ENCODE results near the gene MTTP.
"Not testable (repeated sequence)": the region's sequence is repeated elsewhere in the genome, so short reads cannot be mapped to it uniquely, and the experiment has no call there.

MTTP gene
- total RNA-seq = 0 to 0.18 (median 0.04) reads per million in 4 experiments

DNA sequence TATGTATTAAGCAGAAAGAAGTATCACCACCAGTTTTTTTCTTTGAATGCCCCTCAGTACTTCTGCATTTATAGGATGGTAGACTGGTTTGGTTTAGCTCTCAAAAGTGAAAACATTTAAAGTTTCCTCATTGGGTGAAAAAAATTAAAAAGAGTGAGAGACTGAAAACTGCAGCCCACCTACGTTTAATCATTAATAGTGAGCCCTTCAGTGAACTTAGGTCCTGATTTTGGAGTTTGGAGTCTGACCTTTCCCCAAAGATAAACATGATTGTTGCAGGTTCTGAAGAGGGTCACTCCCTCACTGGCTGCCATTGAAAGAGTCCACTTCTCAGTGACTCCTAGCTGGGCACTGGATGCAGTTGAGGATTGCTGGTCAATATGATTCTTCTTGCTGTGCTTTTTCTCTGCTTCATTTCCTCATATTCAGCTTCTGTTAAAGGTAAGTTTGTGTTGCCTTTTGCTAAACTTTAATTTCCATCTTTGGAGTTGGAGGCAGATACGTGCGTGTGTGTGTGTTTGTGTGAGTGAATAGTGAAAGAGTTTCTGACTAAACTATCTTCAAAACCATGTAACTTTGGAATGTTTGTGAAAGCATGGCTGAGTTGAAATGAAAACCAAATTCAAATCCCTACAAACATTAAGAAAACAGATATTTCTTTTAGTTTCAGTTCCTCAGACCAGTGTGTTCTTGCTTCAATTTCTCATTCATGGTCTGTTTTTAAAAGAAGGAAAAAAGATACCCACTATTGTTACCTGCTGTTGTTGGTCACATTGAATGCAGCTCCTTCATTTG is at the start of gene MTTP:
Gene MTTP (plus strand): TSS at position 295 of the 795 bp plus-strand sequence. CDS start 86 bp downstream, at position 381.
- DNase-seq = no peak

DNA sequence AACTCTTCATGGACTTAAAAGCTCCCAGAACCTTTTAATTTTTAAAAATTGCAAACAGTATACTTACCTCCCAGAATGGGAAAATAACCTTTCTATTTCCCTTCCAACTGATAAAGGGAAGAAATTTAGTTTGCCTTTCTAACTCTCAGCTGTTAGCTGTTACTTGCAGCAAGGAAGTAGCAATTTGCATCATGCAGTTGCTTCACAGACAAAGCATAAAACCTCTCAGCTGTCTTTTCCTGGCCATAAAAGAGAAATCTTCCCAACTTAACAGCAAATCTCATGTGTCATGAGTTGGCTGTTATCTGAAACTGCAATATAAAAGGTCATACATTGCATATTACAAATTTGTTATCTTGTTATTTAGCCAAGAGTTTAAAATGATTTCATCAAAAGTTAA is 45.4 kb upstream of the MTTP start:
- no peak for DNase-seq

DNA sequence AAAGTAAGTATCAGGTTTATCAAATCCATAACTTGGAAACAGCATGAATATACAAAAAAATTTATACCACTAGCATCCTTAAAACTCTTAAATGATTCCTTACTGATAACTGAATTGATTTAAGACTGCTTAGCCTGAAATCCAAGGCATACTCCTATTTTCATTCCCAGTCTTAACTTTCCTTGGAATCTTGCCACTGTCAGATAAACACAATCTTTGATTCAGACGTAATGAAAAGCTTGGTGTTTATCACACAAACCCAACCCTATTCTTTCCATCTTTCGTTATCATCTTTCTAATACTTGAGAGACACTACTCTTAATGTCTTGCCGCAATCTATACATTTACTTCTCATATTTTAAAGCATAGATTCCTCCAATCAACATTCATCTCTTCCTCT is 44.7 kb upstream of the MTTP start:
- DNase-seq = no peak

DNA sequence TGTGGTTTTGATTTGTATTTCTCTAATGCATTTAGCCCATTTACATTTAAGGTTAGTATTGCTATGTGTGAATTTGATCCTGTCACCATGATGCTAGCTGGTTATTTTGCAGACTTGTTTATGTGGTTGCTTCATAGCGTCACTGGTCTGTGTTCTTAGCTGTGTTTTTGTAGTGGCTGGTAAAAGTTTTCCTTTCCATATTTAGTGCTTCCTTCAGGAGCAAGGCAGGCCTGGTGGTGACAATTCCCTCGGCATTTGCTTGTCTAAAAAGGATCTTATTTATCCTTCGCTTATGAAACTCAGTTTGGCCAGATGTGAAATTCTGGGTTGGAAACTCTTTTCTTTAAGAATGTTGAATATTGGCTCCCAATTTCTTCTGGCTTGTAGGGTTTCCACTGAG is 39.9 kb upstream of the MTTP start:
- not testable (repeated sequence) for DNase-seq

DNA sequence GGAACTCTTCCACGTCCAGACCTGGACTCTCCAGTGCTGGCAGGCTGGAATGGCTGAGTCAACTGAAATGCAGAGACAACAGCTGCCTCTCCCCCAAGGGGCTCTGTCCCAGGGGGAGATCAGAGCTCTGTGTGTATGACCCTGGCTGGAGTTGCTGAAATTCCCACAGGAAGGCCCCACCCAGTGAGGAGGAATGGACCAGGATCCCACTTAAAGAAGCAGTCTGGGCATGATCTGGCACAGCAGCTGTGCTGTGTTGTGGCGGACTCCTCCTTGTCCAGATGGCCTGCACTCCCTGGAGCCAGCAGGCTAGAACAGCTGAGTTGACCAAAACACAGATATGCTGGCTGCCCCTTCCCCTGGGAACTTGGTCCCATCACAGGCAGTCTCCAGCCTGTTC is 38.4 kb upstream of the MTTP start:
- no peak for DNase-seq

DNA sequence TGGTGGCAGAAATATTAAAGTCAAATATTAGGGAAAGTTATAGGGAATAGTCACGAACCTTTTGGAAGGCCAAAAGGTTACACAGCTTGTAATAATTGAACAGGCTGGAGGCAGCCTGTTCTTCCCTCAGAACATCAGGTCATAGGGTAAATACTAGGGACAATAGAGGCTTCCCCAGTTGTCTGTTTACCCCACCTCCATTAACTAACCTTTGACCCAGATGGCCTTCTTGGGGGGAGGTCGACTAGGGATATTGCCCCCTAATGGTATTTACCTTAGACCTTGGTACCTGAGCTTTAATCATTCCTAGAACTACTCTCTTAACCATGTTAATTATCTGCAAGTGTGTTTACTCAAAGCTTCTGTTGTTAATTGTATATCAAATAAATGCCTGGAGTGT is 37.8 kb upstream of the MTTP start:
- no peak for DNase-seq

DNA sequence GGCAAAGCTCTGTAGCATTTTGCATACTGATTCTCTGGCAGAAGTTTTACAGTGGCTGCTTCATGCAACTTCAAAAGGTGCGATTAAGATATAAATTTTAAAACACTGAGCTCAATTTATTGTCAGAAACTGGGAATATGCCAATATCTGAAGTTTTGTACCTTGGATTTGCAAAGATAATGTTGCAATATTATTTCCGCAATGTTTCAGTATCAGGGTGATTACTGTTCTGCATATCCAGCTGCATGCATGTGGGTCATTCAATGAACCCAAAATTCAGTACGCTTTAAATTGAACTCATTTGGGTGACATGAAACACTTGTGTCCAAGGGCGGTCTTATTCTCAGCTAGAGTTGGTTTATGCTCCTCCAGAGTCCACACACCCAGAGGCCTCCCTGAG is 37.0 kb upstream of the MTTP start:
- DNase-seq = no peak

DNA sequence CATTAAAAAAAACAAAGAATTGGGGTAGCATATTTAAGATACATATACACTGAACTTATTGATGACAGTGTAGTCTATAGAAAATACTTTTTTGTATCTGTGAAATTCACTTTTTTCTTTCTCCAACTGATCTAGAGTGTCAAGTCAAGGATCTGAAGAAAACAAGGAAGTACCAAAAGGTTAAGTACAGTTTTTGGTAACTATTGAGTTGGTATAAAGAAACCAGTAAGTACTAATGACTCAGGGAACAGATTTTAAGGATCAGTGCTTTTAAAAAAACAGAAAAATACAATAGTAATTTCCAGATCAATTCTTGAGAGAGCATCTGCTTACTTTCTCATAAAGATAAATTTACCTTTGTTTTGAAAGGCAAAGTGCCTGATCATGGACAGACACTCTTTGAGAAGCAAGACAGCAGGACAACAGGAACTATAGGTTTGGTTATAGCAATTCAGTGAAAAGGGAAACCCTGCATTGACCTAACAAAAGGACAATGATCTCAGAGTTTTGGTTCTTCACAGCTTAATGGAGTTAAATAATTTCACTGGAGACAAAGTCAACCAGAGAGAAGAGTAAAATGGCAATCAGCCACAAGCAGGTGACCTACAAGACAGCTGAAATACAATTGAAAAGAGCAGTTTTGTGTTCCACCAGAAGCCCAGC is 34.2 kb upstream of the MTTP start:
- DNase-seq = no peak

DNA sequence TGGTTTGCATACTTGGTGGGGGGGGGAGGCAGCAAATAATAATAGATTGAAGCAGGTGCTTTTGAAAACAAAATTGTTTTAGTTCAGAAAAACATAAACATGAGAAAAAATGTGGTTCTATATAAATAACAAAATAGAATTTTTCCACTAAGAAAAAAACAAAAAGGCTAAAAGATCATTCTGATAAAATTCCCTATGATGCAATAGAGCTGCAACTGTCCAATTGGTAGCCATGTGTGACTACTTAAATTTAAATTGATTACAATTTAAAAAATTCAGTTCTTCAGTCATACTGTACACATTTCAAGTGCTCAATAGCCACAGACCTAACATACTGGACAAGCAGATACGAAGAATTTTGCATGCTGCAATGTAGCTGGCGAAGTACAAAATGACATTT is 21.8 kb upstream of the MTTP start:
- no peak for DNase-seq

DNA sequence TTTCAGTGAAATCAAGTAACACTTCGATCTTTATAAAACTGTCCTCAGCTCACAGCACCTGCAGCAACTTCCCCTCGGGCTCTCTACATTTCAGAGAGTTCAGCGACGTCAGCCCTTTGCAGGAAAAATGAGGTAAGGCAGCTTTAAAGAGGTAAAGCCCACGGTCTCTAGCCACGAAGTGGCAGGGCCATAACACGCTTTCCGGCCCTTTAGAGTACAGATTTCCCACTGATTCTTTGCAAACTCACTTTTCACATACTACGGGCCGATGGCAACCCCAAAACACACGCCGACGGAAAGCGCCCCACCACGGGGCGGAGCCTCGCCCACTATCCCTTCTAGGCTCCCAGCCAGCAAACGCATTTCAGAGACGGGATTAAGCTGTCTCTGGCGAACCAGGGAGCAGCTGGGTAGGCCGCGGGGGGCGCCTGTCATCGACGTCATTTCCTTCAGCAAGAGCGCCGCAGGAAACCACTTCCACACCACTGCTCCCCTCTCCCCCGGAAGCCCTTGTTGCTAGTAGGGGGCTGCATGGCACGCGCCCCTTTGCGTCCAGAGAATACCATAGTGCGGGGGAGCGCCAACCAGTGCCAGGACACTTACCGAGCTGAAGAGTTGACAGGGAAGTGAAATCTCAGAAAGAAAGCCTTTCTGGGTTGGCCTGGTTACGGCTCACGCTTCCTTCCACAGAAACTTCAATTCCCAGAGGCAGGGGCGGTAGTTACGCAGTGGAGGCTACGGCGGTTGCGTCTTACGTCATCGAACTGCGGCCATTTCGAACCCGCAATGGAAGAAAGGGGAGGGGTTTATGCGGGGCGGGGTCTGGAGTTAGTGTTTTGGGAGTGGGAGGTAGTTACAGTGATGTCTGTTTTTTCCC is 11.1 kb upstream of the MTTP start, which contains the start of gene TRMT10A:
Gene TRMT10A (minus strand): TSS at position 730 of the 877 bp plus-strand sequence. CDS start 4,701 bp downstream, outside the sequence.
- DNase-seq = peak; percentile 89

DNA sequence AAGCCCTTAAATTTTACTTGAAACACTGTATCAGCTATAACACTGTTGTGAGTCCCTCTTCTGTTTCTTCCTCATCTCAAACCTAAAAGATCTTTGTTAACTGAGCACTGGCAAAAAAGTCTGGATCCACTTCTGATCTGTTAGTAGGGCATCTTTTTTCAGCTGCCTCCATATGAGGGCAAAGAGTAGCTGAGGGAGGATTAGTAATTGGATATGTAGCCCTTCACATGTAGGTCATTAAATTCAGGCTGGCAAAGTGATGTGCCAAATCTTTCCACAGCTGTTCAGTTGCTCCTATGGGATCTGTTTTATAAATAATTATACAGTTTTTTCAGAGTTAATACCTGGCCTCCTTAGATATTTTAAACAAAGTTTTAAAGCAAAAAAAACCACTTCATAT is 9.7 kb upstream of the MTTP start:
- no peak for DNase-seq

DNA sequence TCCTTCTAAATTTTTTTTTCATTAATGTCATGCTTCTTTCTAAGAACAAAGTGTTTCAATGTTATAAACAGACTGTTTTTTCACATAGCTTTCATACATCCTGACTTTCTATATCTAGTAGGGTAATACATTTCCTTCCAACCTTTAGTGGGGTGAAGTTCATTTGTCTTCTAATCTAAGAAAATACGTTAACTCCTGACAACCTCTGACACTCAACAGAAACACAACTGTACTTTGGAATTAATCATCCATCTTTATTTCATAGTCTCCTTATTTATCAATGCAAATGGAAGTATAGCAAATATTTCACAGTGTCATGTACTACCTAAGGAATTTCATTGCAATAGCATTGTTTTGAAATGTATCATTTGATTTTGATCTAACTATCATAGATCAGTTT is 2.7 kb upstream of the MTTP start:
- no peak for DNase-seq

DNA sequence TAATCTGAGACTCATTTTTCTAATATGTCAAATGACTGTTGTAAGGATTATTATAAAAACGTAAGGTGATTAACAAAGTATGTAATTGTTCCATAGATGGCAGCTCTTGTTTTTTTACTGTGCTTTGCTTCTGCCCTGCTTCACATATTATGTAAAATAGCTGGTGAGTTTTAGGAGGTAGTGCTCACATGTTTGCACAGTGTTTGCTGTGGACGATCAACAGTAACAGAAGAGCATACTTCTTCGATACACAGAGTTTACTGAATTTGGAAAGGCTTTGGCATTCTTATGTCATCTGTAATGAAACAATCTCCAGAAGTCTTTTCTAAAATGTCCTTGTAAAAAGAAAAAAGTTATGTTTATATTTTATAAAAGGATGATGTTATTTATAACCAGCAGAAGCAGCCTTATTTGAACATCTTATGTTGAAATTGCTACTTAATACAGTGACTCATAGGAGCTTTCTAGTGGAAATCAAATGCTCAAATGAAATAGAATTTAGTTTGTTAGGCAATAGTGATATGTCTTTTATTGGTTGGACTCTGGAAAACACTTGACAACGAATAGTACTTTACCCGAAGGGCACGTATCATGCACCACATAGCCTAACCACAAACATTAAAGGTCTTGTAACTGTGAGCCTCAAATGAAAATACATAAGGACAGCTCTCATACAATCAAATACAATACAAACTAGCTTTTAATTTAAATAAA is 1.9 kb upstream of the MTTP start:
- no peak for DNase-seq

DNA sequence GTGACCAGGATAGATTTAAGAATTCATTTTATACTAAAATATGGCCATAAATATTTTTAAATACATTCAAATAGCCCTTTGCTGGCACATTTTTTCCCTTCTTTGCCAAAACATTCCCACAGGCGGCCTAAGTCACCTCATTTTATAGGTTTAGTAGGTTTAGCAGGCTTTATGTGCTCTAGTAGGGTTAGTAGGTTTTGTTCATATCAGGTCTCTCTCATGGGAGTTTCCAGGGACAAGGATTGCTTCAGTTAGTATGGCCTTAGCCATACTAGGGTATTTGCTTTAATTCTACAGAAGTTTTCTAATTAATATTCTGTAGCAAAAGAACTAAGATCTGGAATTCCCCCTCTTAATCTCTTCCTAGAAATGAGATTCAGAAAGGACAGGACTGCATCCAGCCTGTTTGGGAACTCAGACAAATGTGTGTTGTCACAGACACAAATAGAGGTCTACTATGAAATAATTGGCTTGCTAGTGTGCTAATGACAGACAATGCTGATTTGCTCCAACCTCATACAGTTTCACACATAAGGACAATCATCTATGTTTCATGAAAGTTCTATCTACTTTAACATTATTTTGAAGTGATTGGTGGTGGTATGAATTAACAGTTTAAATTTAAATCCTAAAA is 772 bp upstream of the MTTP start:
- no peak for DNase-seq

DNA sequence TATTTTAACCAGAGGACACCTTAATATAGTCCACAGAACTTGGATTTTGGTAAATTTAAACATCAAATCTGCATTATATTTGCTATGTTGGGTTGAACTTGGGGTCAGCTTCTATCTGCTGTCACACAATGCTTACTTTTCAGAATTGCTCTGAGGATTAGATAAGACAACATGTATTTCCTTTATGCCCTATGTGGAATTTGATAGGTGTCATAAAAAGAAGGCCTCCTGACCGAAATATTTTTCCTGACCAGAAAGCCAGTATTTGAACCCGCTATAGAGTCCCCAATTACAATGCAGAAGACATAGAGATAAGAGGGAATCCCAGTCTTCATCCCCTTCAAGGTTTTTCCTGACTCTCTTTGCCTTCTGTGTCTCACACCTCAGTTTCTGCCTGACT is 4.1 kb downstream of the MTTP start:
- no peak for DNase-seq

DNA sequence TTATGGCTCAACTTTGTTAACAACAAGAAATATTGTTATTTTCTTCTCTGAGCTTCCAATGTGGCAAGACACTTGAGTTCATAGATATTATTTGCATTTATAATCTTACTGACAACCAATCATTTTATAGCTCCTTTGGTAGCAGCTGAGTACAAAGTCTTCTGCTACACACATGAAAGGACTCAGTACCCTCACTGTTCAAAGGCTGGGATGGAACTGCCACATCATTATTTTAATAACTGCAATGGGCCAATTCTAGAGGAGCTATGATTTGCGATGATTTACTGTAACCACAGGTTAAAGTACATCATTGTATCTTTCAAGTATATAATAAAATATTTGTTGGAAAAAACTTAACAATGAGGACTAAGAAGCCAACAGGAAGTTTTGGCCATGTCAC is 10.9 kb downstream of the MTTP start:
- DNase-seq = no peak

DNA sequence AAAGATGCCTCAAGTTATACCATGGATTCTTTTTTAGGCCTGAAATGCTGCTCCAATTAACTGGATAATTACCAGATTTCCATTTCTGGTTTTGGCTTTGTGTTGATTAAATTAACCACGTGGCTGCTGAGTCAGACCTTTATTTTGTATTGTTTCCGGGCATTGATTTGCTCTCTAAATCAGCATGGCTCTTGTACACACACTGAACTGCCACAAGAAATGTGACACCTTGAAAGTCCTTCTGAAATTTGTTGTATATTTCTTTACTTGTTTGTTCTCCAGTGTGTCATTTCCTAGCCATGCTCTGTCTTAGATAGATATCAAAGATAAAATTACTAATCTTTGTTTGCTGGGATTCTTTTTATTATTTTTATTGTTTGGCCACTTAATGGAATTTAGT is 11.7 kb downstream of the MTTP start:
- no peak for DNase-seq

DNA sequence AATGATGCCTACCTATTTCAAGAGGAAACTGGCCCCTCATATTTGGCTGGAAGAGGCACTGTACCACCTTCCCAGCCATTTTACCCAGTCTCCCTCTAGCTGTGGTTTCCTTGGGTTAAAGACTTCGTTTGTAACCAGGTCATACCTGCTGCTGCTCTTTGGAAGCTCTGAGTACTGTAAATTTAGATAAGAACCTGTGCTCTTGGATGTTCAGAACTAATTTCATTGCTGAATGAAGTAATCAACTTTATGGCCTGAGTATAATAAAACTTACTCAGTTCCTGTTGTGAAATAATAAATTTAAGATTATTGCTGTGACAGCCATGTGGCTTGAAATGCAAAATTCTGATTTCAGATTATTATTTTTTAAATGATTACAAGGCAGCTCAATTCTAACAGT is 12.2 kb downstream of the MTTP start:
- no peak for DNase-seq

DNA sequence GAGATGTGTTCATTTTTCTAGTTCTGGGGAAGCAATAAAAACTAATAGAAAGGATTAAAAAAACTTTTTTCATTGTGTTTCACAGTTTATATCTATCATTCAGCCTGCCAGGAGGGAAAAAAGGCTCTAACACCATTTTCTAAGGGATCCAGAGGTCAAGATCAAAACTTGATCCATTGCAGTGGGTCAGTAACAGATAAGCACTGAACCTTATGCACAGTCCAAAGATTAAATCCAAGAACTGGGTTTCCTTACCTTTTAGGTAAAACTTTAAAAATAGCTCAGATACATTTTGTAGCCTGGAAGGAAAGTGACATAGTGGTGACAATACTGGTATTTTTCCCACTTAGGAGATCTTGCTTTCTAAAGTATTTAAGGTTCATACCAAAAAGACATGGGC is 12.7 kb downstream of the MTTP start:
- no peak for DNase-seq

DNA sequence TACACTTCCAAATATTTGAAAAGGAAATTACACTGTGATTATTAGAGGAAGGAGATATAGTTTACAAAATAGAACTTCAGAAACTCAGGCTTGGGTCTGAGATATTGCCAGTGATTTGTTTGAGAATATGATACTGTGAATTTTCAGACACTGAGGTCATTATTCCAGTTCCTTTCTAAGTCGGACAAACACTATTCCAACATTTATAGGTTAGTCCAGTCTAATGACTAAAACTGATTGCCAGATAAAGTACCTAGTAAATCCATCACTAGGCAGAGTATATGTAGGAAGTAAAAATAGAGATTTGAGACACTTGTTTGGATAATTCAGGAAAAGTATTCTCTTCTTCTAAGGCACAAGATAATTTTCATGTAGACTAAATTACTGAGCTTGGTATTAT is 13.2 kb downstream of the MTTP start:
- no peak for DNase-seq

DNA sequence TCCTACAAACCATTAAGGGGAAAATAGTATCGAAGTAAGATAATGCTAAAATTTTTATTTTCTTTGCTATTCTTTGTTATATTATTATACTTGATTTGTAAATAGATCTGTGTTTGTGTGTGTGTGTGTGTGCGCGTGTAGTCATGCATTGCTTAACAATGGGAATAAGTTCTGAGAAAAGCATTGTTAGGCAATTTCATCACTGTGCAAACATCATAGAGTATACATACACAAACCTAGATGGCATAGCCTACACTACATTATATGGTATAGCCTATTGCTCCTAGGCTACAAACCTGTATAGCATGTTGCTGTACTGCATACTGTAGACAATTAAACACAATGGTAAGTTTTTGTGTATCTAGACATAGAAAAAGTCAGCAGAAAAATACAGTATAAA is 17.1 kb downstream of the MTTP start:
- no peak for DNase-seq

Data from effector CD8-positive, alpha-beta T cell (primary cell).